Vagina (tissue), 2 donors: ENCODE data around the gene P3R3URF.

ENCODE experiments used
- POLR2AphosphoS5 ChIP-seq, 2 donors: sonication (generic); formaldehyde crosslinking; IDR thresholded peaks; one replicate each; pipeline ENCODE4 v1.9.0; 2017; ENCODE audit warnings: antibody characterized with exemption in 2 of 2, mild to moderate bottlenecking in 2 of 2, low read depth in 1 of 2; ENCODE audit not compliant: insufficient read depth in 1 of 2
- TF ChIP-seq, protein P1 (sequence below), 3 experiments: fragments of 450-650 bp in 2 of 3; fragments of 200-600 bp in 1 of 3; sonication (generic) in 1 of 3; IDR thresholded peaks; one replicate each; pipeline ENCODE4 v1.5.1; 2017 to 2019; ENCODE audit warnings: antibody characterized with exemption in 3 of 3, mild to moderate bottlenecking in 2 of 3, moderate library complexity in 2 of 3

DNA sequence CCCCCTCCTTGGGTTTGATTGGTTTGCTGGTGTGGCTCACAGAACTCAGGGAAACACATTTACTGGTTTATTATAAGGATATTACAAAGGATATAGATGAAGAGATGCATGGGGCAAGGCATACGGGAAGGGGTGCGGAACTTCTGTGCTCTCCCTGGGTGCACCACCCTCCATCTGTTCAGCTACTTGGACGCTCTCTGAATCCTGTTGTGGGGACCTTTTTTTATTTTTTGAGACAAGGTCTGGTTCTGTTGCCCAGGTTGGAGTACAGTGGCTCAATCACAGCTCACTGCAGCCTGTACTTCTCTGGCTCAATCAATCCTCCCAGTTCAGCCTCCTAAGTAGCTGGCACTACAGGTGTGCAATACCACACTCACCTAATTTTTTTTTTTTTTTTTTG is 34.3 kb upstream of the P3R3URF start:
- TF ChIP-seq, protein P1, sequence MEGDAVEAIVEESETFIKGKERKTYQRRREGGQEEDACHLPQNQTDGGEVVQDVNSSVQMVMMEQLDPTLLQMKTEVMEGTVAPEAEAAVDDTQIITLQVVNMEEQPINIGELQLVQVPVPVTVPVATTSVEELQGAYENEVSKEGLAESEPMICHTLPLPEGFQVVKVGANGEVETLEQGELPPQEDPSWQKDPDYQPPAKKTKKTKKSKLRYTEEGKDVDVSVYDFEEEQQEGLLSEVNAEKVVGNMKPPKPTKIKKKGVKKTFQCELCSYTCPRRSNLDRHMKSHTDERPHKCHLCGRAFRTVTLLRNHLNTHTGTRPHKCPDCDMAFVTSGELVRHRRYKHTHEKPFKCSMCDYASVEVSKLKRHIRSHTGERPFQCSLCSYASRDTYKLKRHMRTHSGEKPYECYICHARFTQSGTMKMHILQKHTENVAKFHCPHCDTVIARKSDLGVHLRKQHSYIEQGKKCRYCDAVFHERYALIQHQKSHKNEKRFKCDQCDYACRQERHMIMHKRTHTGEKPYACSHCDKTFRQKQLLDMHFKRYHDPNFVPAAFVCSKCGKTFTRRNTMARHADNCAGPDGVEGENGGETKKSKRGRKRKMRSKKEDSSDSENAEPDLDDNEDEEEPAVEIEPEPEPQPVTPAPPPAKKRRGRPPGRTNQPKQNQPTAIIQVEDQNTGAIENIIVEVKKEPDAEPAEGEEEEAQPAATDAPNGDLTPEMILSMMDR (IDR thresholded peaks at IDR 0.05), result no peak
- TF ChIP-seq POLR2AphosphoS5 (IDR thresholded peaks at IDR 0.05; ENCODE audit: insufficient read depth in 1 of 2, low read depth in 1 of 2), result no peak
